DOHH2 (cell line): Measurements from ENCODE around the gene ABTB2.

Source experiments
- H3F3A ChIP-seq: fragments of 200-600 bp; sonication (generic), shearing (Covaris generic); 2 replicates; pipeline ENCODE4 v1.6.0; 2016; ENCODE audit warnings: antibody characterized with exemption, mild to moderate bottlenecking; ENCODE audit not compliant: control insufficient read depth, insufficient read depth
- H3K27ac ChIP-seq: fragments of 200-600 bp; sonication (generic); 2 replicates; pipeline ENCODE4 v1.5.1; 2014; ENCODE audit warnings: low read depth, mild to moderate bottlenecking, low read length, moderate library complexity
- H3K27me3 ChIP-seq: fragments of 200-600 bp; sonication (generic); 2 replicates; pipeline ENCODE4 v1.6.1; 2014; ENCODE audit warnings: mild to moderate bottlenecking, low read length, mixed read lengths; ENCODE audit not compliant: control insufficient read depth
- H3K36me3 ChIP-seq: fragments of 200-600 bp; sonication (generic); 2 replicates; pipeline ENCODE4 v1.6.1; 2014; ENCODE audit warnings: mild to moderate bottlenecking, low read length, moderate library complexity, mixed read lengths; ENCODE audit not compliant: control insufficient read depth
- H3K4me1 ChIP-seq: fragments of 200-600 bp; sonication (generic); 2 replicates; pipeline ENCODE4 v1.6.1; 2014; ENCODE audit warnings: mild to moderate bottlenecking, low read length, mixed read lengths; ENCODE audit not compliant: control insufficient read depth
- H3K4me2 ChIP-seq: fragments of 200-600 bp; sonication (generic); 2 replicates; pipeline ENCODE4 v1.6.0; 2014; ENCODE audit warnings: mild to moderate bottlenecking, low read length, moderate library complexity
- H3K4me3 ChIP-seq: fragments of 200-600 bp; sonication (generic); 2 replicates; pipeline ENCODE4 v1.5.1; 2014; ENCODE audit warnings: mild to moderate bottlenecking, low read length, mixed read lengths
- H3K79me2 ChIP-seq: fragments of 200-600 bp; sonication (generic); 2 replicates; pipeline ENCODE4 v1.6.1; 2014; ENCODE audit warnings: mild to moderate bottlenecking, low read length, mixed read lengths; ENCODE audit not compliant: control insufficient read depth
- H3K9me2 ChIP-seq: fragments of 200-600 bp; sonication (generic); replicated peaks from 2 replicates; pipeline ENCODE4 v1.6.1; 2014; ENCODE audit warnings: mild to moderate bottlenecking, low read length, mixed read lengths; ENCODE audit not compliant: control insufficient read depth
- H3K9me3 ChIP-seq: fragments of 200-600 bp; sonication (generic); 2 replicates; pipeline ENCODE4 v1.6.1; 2014; ENCODE audit warnings: antibody characterized with exemption, low read length, mixed read lengths; ENCODE audit not compliant: control insufficient read depth, insufficient read depth
- H4K20me1 ChIP-seq: fragments of 200-600 bp; sonication (generic); 2 replicates; pipeline ENCODE4 v1.6.0; 2014; ENCODE audit warnings: low read depth, mild to moderate bottlenecking, antibody characterized with exemption, low read length, moderate library complexity; ENCODE audit not compliant: control insufficient read depth, insufficient read depth
- EZH2phosphoT487 ChIP-seq: fragments of 200-600 bp; sonication (generic); IDR thresholded peaks from 2 replicates; pipeline ENCODE4 v1.6.1; 2017; ENCODE audit warnings: borderline replicate concordance, mild to moderate bottlenecking, antibody characterized with exemption, low read length, moderate library complexity, mixed read lengths
- TF ChIP-seq, protein P1 (sequence below): fragments of 200-600 bp; sonication (generic); IDR thresholded peaks from one replicate; pipeline ENCODE4 v1.5.1; 2014; ENCODE audit warnings: antibody characterized with exemption, mild to moderate bottlenecking, low read depth, low read length; ENCODE audit not compliant: poor library complexity, severe bottlenecking

The ABTB2 gene

DNA sequence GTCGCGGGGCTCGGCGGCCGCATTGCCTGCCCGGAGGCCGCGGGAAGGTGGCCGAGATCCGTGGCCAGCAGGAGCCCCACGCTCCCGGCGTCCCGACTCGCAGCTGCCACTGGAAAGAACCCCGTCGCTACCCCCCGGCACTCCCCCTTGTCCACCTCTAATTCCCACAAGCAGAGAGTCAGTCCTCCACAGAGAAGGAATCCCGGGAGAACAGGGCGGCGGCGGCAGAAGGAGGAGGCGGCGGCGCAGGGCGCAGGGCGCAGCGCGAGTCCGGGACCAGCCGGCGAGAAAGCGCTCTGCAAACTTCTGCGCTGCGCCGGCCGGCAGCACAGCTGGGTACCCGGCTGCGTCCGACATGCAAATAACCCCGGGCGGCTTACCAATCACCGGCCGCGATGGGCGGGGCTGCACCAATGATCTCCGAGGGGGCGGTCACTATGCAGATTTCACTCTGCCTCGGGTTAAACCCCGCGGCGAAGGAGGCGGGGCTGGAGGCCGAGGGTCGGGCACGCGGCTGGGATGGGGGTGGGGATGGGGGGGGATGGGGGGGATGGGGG, at the start of gene ABTB2:
TSS of gene ABTB2 (minus strand) at position 310 of the 557 bp plus-strand sequence.
- H3K9me2 ChIP-seq = no peaks in the 10 kb centered on the region
- no peak for TF ChIP-seq EZH2phosphoT487
- TF ChIP-seq, protein P1, sequence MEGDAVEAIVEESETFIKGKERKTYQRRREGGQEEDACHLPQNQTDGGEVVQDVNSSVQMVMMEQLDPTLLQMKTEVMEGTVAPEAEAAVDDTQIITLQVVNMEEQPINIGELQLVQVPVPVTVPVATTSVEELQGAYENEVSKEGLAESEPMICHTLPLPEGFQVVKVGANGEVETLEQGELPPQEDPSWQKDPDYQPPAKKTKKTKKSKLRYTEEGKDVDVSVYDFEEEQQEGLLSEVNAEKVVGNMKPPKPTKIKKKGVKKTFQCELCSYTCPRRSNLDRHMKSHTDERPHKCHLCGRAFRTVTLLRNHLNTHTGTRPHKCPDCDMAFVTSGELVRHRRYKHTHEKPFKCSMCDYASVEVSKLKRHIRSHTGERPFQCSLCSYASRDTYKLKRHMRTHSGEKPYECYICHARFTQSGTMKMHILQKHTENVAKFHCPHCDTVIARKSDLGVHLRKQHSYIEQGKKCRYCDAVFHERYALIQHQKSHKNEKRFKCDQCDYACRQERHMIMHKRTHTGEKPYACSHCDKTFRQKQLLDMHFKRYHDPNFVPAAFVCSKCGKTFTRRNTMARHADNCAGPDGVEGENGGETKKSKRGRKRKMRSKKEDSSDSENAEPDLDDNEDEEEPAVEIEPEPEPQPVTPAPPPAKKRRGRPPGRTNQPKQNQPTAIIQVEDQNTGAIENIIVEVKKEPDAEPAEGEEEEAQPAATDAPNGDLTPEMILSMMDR = no peak
- peak within 1 kb of the TSS; percentile 80 for H3K4me3 ChIP-seq
- no peaks in the 10 kb centered on the region for H3K79me2 ChIP-seq
- H3K36me3 ChIP-seq = no peaks in the 10 kb centered on the region
- H3K27ac ChIP-seq = no peak within 1 kb of the TSS
- peak within 1 kb of the TSS; percentile 93 for H3K4me2 ChIP-seq
- H4K20me1 ChIP-seq = no peaks in the 10 kb centered on the region
- no peaks in the 10 kb centered on the region for H3F3A ChIP-seq
- H3K9me3 ChIP-seq = no peaks in the 10 kb centered on the region
- peaks cover 23% of the 10 kb centered on the region for H3K4me1 ChIP-seq
- H3K27me3 ChIP-seq = peaks cover 69% of the 10 kb centered on the region

DNA sequence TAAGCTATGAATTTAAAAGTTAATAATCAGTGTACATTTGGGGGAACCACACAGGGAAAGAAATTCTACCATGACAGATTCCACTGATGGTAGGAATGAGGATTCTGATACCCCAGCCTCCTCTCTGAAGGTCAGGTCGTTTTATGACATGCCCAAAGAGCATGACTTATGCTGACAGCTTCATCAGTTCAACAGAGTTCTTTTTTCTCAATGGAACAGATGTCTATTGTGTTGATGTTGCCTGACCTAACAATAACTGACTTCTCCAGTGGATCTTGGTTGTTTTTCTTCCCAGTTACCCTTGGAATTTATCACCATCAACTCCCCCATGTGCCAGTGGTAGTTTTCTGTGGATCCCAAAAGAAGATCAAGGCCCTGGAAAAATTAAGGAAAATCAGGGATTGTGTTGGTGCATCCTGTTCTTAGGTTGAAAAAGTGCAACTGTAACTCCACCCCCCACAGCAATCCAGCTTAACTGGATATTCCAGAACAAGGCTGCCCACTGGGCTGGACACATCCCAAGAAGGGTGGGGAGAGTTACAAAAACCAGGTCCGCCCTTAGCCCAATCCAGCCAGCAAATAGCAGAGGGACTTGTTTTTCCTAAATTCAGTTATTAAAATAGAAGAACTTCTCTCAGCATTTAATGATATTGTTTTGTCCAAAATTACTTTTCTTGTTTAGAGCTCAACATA, 49.5 kb upstream of the ABTB2 start:
- Histone ChIP-seq H3K4me1 (no peaks in the 10 kb centered on the region), H3K79me2 (no peaks in the 10 kb centered on the region), H3K9me3 (no peaks in the 10 kb centered on the region), H3K27me3 (0 out of 2 replicates have a peak, but pooled peaks cover 7% of the 10 kb centered on the region), H4K20me1 (no peaks in the 10 kb centered on the region), H3K9me2 (no peaks in the 10 kb centered on the region), H3K4me3 (no peak overlapping the region), H3K36me3 (no peaks in the 10 kb centered on the region), H3K27ac (no peak overlapping the region), H3K4me2 (no peak overlapping the region), H3F3A (no peaks in the 10 kb centered on the region)
- TF ChIP-seq, protein P1 = no peak
- no peak for TF ChIP-seq EZH2phosphoT487

DNA sequence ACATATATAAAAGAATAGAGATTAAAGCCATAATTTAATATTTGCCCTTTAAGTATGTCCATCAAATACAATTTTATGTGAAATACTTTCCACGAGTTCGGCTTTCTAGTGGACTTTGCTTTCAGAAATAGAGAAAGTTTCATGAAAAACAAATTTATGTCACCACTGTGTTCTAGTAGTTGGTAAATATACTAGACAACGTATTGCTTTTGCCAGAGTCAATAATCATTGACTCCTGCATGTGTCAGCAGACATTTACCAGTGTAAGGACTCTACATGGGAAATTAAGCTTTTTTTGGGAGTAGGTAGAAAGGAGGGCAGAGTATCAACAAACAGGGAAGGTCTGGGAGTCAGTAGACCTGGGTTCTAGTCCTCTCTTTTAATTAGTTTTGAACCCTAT, 48.6 kb upstream of the ABTB2 start:
- H3K27me3 ChIP-seq = 0 out of 2 replicates have a peak, but pooled peaks cover 7% of the 10 kb centered on the region
- no peaks in the 10 kb centered on the region for H3K4me1 ChIP-seq
- no peaks in the 10 kb centered on the region for H3F3A ChIP-seq
- H3K79me2 ChIP-seq = no peaks in the 10 kb centered on the region
- no peak for TF ChIP-seq EZH2phosphoT487
- TF ChIP-seq, protein P1 = no peak
- no peak overlapping the region for H3K4me2 ChIP-seq
- H3K27ac ChIP-seq = no peak overlapping the region
- no peaks in the 10 kb centered on the region for H3K9me3 ChIP-seq
- H3K9me2 ChIP-seq = no peaks in the 10 kb centered on the region
- no peaks in the 10 kb centered on the region for H3K36me3 ChIP-seq
- H3K4me3 ChIP-seq = no peak overlapping the region
- no peaks in the 10 kb centered on the region for H4K20me1 ChIP-seq
